ENCODE measurements around the gene EFEMP1. TPM values are rescaled to one million over a fixed set of nuclear protein-coding genes. Genes with fewer than 3 reads are reported as not detected.
"Not testable (repeated sequence)": the region's sequence is repeated elsewhere in the genome, so short reads cannot be mapped to it uniquely, and the experiment has no call there.

Gene EFEMP1
- total RNA-seq, 1 donor from 2014 or later: 12.7 TPM

DNA sequence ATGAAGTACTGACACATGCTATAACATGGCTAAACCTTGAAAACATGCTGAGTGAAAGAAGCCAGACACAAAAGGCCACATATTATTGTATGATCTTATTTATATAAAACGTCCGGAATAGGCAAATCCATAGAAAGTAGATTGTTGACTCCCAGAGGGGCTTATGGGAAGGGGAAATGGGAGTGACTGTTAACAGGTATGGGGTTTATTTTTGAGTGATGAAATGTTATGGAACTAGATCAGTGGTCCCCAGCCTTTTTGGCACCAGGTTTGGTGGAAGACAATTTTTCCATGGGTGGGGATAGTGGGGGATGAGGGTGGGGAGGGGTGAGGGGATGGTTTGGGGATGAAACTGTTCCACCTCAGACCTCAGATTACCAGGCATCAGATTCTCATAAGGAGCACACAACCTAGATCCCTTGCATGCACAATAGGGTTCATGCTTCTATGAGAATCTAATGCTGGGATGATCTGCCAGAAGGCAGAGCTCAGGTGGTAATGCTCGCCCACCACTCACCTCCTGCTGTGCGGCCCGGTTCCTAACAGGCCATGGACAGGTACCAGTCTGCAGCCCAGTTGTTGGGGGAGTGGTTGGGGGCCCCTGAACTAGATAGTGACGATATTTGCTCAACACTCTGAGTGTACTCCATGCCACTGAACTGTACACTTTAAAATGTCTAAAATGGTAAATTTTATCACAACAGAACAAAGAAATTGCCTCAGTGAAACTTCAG is 59.1 kb downstream of the EFEMP1 start:
- no peak for ATAC-seq

DNA sequence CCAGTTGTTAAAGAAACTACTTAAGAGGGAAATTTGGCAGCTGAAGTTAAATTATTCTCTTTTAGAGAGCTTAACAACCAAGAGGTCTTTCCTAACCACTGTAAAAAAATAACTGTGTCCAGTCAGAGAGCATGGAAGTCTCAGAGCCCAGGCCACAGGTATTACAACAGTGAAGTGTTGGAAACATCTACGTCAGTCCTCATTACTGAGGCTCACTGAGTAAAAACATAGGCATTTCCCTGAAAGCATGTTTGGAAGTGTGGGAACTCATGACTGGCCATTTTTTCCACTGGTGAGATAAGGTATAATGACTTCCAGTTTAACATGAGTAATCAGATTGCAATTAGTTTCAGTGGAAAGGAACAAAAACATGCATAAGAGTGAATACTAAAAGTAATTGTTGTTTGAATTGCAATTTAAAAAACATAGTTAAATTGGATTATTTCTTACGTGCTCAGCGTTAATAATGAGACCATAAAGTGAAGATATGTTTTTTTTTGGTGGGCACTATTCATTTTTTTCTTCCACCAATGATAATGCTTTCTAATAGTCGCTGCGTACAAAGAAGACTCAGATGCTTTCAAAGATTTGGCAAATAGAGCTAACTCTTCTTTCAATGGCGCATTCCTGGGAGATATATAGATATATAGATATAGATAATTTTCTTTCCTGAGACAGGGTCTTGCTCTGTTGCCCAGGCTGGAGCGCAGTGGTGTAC is 60.8 kb downstream of the EFEMP1 start:
- ATAC-seq: peak; percentile 79

DNA sequence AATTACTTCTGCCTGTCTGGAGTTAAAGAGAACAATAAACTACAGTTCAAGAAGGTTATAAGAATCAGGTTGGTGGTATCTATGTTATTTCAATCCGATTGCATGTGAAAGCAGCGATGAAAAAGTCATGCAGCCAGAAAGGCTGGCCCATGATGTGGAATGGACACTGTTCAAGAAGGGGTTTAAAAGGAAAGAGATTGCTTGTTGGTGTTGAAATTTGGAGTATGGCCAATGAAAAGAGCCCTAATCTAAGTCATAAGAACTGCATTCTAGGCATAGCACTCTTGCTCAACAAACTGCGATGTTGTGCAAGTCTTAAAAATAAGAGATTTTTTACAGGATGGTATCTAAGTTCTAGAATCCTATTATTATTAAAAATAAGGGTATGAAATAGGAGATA is 61.3 kb downstream of the EFEMP1 start:
- no peak for ATAC-seq

DNA sequence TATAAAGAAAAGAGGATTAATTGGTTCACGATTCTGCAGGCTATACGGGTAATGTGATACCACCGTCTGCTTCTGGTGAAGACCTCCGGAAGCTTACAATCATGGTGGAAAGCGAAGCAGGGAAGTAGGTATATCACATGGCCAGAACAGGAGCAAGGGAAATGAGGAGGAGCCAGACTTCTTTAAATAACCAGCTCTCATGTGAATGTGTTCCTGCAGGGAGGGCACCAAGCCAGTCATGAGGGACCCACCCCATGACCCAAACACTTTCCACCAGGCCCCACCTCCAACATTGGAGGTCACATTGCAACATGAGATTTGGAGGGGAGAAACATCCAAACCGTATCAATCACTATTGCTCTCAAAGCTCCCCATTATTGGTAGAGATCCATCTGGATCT is 61.8 kb downstream of the EFEMP1 start:
- ATAC-seq: no peak

DNA sequence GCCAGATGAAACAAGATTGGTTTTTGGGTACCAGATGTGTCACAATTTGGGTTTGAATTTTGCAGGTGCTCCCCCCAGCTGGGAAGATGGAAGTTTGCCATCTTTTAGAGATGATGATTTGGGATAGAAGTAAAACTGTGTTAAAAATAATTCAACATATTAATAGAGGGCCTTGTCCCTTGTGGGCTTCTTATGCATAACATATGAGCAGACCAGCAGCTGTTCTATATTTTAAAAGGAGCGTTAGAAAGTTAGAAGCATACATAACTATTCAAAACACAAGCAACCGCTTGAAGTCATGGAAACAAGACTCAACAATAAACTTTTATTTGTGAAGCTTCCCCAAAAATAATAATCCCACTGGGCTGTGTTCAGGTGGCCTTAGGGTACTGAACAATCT is 62.8 kb downstream of the EFEMP1 start:
- ATAC-seq: no peak

DNA sequence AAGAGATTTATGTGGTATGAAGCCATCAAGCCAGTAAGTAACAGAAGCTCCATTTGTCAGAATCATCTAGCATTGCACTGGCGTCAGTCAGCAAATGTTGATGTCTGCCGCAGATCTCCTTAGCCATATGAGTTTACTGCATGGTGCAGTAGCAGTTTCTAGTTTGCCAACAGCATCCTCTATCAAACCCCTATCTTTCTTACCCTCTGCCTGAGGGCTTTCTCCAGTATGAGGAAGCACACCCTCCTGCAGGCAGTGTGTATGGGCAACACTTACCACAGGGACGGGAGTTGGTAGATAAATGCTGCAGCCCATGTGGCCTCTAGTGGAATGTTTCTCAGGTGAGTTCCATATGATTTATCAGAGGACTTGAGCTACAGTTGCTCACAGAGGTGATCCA is 63.7 kb downstream of the EFEMP1 start:
- no peak for ATAC-seq

DNA sequence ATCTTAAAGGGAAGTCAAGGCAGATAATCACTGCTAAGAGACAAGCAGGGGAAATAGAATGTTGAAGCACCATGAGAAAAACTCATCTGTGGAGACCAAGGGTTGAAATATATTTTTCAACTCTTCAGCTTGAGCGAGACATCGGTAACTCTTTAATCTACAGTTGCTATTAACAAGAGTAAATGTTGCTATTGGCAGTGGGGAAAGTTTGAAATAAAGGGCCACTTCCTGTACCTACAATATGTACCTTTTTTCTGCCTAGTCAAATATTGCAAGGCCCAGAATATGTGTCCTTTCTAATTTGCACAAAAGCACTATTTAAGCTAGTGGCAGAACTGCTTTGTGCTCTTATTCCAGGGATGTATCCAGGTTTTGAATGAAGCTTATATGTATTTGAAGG is 65.8 kb downstream of the EFEMP1 start:
- ATAC-seq: no peak

DNA sequence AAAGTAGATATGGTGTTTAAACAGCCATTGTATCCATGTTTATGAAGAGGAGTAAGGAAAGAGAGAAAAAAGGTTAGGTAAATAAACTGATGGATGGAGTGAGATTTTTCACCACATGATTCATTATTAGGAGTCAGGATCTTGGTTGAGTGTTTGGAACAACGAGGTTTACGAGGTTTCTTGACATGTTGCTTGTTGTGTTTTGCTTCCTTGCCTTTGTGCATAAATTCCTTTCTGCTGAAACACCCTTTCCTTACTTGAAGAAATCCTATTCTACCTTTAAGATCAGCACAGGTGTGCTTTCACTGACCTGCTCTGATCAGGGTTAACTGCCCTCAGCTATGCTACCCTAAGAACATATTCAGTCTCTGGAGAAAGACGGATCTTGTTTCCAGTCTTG is 66.6 kb downstream of the EFEMP1 start:
- ATAC-seq: no peak

DNA sequence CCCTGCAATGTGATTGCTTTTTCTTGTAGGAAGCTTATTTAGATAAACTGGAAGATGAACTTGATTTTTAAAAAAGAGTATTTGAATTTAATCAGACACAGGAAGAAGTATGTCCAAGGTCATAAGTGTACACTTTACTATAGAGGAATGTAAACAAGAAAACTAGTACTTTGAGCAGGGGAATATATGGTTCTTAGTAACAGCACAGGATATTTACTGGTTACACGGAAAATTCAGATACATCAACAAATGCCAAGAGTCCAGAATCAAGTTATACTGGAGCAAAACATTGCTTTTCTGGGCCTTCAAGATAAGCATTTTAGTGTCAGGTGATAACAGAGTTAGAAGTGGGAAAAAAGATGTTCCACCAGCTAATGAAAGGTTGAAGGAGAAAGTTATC is 75.5 kb downstream of the EFEMP1 start:
- no peak for ATAC-seq

DNA sequence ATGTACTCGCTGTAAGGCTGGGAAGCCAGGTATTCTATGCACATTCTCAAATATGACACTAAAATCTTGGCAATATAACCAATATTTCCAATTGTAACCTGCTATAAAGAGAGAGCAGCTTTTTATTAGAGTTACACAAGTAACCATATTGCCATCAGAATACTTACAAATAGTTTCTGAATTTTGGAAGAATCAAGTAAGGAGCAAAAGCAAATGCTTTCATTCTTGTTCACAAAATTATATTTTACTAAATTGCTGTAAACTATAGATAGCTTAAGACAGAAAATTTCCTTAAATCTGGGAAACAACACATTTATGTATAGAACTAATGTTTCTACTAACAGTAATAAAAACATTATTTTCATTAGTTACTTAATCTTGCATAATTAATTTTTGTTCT is 77.2 kb downstream of the EFEMP1 start:
- ATAC-seq: no peak

DNA sequence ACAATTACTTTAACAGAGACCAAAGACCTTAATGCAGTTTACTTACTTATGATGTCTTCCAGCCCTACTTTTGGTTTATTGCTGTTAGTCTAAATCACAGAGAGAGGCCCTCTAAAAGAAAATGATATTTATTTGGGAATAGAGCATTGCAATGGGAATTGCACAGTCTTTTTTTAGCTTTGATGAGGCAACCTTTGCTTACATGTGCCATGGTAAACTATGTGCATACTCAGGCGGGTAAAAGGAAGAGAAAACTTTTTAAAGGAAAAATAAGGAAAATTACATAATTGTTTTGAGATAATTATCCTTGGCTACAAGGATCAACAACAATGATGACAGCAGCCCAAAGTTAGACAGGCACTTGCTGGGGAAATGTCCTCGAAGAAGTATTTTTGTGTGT is 78.6 kb downstream of the EFEMP1 start:
- no peak for ATAC-seq

DNA sequence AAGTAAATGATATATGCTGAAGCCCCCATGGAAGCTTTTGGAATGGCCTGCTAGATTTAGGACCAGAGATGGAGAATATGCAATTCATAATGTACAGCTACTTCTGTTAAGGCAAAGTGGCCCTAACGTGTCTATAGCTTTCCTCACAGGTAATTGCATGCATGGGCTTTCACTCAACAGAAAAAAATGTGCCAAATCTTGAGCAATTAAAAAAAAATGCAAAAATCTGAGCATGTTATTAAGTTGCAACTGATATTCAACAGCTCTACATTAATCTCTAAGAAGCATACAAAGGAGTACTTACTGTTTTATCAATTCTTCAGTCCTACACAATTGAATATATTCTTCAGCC is 79.6 kb downstream of the EFEMP1 start:
- ATAC-seq: no peak

DNA sequence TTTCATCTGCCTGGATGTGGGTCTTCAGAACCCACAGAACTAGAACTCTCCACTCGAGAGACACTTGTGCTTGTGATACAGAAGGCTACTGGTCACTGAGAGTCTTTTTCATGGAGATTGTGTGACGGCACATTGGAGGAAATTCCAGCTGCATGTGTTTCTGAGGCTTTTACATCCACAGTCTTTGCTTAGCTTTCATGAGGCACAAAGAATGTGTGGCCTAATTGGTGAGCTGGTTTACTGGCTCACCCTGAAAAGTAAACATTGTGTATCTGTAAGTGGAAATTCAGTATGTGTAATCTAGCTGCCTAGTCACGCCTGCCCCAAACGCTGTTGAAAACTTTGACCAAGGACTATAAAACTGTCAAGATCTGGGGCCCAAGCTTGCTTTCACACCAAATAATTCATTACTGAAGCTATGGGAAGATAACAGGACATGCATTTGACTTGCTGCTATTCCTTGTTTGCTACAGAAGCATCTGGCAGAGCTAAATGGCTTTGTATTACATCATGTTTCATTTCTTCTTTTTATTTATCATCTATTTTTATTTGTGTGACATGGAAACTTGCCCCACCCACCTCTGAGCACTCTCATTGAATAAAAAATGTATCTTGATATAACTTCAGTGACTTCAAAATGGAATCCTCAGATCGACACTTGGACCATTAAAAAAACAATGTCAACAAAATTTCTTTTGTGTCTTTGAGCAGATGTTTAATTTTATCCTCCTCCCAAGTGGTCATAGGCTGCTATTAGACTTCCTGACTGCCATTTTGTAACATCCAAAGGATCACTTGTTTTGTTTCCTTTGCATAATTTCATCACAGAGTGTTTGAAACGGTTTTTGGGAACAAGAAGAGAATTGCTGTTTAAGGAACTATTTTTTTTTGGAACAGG is 80.2 kb downstream of the EFEMP1 start:
- ATAC-seq: peak; percentile 78

DNA sequence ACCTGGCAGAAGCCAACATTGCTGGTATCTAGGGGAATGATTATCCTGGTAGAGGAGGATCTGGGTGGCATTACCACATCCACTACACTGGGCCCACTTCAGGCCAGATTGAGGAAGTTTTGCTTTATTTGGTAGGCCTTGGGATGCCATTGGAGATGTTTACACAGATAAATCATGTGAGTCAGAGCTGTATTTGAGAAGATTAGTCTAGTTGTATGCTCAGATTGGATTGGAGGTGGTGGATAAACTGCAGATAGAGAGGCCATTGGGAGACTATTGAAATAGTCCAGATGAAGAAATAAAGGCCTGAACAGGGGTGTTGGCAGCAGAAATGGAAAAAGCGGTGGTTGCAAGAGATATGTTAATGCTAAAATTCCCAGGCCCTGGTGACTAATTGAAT is 81.5 kb downstream of the EFEMP1 start:
- ATAC-seq: no peak

DNA sequence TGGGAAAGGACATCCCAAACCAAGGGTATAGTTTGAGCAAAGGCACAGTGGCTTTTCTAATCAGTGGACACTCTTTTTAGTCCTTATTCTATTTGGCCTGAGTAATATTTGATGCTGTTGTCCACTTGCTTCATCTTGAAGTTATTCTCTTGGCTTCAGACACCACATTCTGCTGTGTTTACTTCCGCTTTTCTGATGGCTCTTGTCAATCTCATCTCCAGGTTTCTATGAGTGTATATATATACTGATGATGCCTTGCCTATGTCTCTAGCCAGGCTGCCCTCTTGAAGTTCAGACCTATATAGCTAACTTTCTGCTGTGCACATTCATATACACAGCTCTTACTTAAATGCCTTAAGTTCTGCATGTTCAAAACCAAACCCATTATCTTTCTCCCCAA is 83.1 kb downstream of the EFEMP1 start:
- ATAC-seq: no peak

DNA sequence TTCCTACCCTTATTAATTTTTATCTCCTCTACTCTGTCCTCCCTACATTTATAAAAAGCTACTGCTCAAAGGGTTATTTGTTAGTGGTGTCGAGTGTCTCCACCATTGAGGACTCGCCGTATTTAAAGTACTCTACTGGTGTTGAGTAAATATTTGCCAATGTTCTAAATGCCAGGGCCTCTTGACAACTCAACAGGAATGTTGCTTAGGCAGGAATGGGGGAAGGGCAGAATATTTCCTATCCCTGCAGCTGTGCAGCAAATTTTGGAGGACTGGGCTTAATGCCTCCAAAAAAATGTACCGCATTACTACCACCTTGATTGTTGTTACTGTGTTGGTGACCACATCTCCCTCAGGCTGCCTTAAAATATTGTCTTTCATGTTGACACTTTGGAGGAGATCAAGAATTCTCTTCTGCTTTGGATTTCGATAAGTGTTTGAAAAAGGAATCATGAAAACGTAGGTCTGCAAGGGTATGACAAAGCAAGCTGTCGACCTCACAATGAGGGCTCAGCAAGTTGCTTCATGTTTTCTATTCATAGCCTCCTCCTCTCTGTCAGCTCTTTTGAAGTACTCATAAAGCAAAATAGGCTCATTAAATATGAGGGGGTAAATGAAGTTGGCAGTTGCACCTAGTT is 84.3 kb downstream of the EFEMP1 start:
- ATAC-seq: peak; percentile 89

DNA sequence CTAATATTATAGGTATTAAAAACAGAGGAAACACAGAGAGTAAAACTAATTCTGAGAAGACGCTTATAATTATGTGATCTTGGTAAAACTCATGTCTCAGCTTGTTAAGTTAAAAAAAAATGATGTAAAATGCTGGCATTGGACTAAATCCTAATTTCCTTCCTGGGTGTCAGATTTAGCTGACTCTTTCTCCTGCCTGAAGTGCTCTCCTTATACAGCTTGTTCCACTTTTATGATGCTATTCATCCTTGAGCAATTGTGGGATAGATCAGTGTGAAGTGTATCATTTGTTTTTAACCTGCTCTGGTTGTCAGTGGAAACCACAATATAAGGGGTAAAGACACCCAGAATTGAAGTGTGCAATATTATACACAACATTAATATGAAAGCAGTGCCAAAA is 84.9 kb downstream of the EFEMP1 start:
- no peak for ATAC-seq

DNA sequence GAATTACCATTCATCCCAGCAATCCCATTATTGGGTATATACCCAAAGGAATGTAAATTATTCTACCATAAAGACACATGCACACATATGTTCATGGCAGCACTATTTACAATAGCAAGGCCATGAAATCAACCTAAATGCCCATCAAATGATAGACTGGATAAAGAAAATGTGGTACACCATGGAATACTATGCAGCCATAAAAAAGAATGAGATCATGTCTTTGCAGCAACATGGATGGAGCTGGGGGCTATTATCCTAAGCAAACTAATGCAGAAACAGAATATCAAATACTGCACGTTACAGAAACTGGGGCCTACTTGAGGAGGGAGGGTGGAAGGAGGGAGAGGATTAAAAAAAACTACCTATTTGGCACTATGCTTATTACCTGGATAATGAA is 85.5 kb downstream of the EFEMP1 start:
- ATAC-seq: not testable (repeated sequence)

DNA sequence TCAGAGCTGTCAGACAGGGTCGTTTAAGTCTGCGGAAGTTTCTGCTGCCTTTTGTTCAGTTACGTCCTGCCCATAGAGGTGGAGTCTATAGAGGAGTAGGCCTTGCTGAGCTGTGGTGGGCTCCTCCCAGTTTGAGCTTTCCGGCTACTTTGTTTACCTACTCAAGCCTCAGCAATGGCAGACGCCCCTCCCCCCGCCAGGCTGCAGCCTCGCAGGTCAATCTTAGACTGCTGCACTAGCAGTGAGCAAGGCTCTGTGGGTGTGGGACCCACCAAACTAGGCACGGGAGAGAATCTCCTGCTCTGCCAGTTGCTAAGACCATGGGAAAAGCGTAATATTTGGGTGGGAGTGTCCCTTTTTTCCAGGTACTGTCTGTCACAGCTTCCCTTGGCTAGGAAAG is 86.5 kb downstream of the EFEMP1 start:
- ATAC-seq: no peak

DNA sequence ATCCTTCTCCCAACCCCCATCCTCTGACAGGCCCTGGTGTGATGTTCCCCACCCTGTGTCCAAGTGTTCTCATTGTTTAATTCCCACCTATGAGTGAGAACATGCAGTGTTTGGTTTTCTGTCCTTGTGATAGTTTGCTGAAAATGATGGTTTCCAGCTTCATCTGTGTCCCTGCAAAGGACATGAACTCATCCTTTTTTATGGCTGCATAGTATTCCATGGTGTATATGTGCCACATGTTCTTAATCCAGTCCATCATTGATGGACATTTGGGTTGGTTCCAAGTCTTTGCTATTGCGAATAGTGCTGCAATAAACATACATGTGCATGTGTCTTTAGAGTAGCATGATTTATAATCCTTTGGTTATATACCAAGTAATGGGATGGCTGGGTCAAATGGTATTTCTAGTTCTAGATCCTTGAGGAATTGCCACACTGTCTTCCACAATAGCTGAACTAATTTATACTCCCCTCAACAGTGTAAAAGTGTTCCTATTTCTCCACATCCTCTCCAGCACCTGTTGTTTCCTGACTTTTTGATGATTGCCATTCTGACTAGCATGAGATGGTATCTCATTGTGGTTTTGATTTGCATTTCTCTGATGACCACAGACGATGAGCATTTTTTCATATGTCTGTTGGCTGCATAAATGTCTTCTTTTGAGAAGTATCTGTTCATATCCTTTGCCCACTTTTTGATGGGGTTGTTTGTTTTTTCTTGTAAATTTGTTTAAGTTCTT is 91.7 kb downstream of the EFEMP1 start:
- ATAC-seq: not testable (repeated sequence)

DNA sequence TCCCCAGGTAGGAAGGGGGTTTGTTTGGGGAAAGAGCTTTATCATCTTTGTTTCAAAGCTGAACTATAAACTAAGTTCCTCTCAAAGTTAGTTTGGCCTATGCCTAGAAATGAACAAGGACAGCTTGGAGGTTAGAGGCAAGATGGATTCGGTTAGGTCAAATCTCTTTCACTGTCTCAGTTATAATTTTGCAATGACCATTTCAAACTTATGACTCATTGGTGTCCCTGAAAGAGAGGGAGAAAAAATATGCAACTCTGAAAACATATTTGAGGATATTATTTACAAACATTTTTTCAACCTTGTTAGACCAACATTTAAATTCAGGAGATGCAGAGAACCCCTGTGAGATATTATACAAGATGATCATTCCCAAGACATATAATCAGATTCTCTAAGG is 95.7 kb downstream of the EFEMP1 start:
- no peak for ATAC-seq

DNA sequence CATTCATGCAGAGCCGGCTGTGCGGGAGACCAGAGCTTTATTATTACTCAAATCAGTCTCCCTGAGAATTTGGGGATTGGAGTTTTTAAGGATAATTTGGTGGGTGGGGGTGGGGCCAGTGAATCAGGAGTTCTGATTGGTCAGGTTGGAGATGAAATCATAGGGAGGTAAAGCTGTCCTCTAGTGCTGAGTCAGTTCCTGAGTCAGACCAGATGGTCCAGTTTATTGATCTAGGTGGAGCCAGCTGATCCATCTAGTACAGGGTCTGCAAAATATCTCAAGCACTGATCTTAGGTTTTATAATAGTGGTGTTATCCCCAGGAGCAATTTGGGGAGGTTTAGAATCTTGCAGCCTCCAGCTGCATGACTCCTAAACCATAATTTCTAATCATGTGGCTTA is 96.2 kb downstream of the EFEMP1 start:
- not testable (repeated sequence) for ATAC-seq
